ENCODE measurements around the gene MAGED1.

The MAGED1 gene

DNA sequence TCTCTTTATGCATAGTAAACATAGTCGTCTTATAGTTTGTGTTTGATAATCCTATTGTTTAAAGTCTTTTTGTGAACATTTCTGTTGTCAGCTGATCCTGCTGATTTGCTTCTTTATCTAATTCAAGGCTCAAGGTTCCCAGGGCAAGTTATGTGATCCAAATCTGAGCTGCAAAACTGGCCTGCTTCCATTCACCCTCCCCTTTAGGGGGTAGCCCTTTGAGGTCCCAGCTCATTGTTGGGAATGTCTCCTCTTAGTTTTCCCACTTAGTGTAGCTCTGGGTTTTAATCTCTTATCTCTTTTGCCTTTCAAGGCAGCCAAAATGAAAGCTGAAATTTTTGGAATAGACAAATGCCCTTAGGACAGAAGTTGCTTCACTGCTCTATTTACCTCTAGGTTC lies 40.2 kb upstream of the MAGED1 start:
- DNase-seq: no peak
- H3K4me1 ChIP-seq: no peaks in the 10 kb centered on the region
- intact Hi-C loops (cut with DNase I; ENCODE audit: low total_unique reads): no loop called here
- no peaks in the 10 kb centered on the region for H3K27me3 ChIP-seq
- TF ChIP-seq, protein P1, sequence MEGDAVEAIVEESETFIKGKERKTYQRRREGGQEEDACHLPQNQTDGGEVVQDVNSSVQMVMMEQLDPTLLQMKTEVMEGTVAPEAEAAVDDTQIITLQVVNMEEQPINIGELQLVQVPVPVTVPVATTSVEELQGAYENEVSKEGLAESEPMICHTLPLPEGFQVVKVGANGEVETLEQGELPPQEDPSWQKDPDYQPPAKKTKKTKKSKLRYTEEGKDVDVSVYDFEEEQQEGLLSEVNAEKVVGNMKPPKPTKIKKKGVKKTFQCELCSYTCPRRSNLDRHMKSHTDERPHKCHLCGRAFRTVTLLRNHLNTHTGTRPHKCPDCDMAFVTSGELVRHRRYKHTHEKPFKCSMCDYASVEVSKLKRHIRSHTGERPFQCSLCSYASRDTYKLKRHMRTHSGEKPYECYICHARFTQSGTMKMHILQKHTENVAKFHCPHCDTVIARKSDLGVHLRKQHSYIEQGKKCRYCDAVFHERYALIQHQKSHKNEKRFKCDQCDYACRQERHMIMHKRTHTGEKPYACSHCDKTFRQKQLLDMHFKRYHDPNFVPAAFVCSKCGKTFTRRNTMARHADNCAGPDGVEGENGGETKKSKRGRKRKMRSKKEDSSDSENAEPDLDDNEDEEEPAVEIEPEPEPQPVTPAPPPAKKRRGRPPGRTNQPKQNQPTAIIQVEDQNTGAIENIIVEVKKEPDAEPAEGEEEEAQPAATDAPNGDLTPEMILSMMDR (IDR thresholded peaks at IDR 0.05): no peak
- H3K9me3 ChIP-seq: no peaks in the 10 kb centered on the region
- peaks cover 0 to 5% (median 0%) of the 10 kb centered on the region in 3 donors for H3K36me3 ChIP-seq
- no peak overlapping the region for H3K4me3 ChIP-seq
- no peak overlapping the region for H3K27ac ChIP-seq

DNA sequence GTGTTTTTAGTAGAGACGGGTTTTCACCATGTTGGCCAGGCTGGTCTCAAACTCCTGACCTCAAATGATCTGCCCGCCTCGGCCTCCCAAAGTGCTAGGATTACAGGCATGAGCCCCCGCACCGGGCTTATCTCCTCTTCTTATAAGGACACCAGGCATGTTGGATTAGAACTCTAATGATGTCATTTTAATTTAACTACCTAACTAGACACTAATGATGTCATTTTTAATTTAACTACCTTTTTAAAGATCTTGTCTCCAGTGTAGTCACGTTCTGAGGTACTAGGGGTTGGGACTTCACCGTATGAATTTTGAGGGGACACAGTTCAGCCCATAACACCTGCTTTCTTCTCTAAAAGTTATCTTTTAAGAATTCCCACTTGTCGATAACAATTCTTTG lies 37.7 kb upstream of the MAGED1 start:
- Histone ChIP-seq H3K27ac (no peak overlapping the region), H3K4me3 (no peak overlapping the region), H3K4me1 (no peaks in the 10 kb centered on the region), H3K27me3 (no peaks in the 10 kb centered on the region), H3K9me3 (no peaks in the 10 kb centered on the region), H3K36me3 (peaks cover 0 to 5% (median 0%) of the 10 kb centered on the region in 3 donors)
- no peak for DNase-seq
- intact Hi-C loops (cut with DNase I; ENCODE audit: low total_unique reads): no loop called here
- TF ChIP-seq, protein P1 (IDR thresholded peaks at IDR 0.05): no peak

DNA sequence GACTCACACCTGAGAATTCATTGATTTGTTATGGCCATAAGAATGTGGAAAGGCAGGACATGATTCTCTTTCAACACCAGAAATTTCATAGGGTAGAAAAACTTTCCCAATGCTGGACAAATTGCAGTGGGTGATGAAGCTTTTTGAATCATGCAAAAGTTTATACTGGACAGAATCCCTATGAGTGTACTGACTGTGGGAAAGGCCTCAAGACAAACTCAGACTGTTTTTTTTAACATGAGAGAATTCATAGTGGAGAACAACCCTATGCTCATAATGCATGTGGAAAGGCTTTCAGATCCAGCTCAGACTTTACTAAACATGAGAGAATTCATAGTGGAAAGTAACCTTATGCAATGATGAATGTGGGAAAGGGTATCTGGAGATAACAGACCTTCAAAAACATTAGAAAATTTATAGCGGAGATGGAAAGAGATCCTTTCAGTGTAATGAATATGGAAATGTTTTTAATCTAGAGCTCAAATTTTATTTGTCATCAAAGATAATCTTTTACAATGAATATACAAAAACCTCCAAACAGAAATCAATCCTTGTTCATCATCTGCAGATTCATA lies 36.2 kb upstream of the MAGED1 start:
- TF ChIP-seq, protein P1 (IDR thresholded peaks at IDR 0.05): no peak
- intact Hi-C loops (cut with DNase I; ENCODE audit: low total_unique reads): no loop called here
- no peak for DNase-seq

DNA sequence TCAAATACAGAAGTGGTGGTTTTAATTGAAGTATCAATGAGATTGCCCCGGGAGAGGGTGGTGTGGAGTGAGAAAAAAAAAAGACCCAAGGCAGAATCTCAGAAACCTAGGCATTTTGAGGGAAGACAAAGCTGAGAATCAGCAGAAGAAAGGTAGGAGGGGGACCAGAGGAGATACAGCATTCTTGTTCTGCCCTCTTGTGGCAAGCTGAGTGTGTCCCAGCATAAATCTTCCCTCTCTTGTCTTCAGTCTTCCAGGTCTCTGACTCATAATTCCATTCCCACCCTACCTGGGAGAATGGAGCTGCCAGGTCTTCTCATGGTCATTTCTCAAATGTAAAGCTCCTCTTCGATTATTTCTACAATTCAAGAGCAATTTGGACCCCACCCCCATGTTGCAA lies 32.7 kb upstream of the MAGED1 start:
- TF ChIP-seq, protein P1 (IDR thresholded peaks at IDR 0.05): peak in 1 of 2 experiments; percentile 25
- no peak overlapping the region for H3K27ac ChIP-seq
- DNase-seq: no peak
- H3K27me3 ChIP-seq: no peaks in the 10 kb centered on the region
- H3K9me3 ChIP-seq: no peaks in the 10 kb centered on the region
- H3K4me1 ChIP-seq: no peaks in the 10 kb centered on the region
- H3K4me3 ChIP-seq: no peak overlapping the region
- intact Hi-C loops (cut with DNase I; ENCODE audit: low total_unique reads): no loop called here
- no peaks in the 10 kb centered on the region for H3K36me3 ChIP-seq

More for the DNA sequence above, 36.2 kb upstream of the MAGED1 start:
- H3K36me3 ChIP-seq: peaks cover 0 to 4% (median 0%) of the 10 kb centered on the region in 3 donors
- H3K27ac ChIP-seq: no peak overlapping the region
- no peaks in the 10 kb centered on the region for H3K4me1 ChIP-seq
- no peaks in the 10 kb centered on the region for H3K9me3 ChIP-seq
- no peaks in the 10 kb centered on the region for H3K27me3 ChIP-seq
- H3K4me3 ChIP-seq: no peak overlapping the region

DNA sequence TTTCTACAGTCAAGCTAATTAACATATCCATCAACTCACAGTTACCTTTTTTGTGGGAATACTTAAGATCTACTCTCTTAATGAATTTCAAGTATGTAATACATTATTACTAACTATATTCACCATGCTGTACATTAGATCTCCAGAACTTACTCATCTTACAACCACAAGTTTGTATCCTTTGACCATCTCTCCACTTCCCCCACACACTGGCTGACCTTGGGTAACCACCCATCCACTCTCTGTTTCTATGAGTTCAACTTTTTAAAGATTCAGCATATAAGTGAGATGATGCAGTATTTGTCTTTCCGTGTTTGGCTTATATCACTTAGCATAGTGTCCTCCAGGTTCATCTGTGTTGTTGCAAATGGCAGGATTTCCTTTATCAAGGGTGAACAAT lies 30.5 kb upstream of the MAGED1 start:
- DNase-seq: no peak
- Histone ChIP-seq H3K4me3 (no peak overlapping the region), H3K27me3 (no peaks in the 10 kb centered on the region), H3K9me3 (no peaks in the 10 kb centered on the region), H3K27ac (no peak overlapping the region), H3K36me3 (no peaks in the 10 kb centered on the region), H3K4me1 (no peaks in the 10 kb centered on the region)
- TF ChIP-seq, protein P1 (IDR thresholded peaks at IDR 0.05): no peak
- intact Hi-C loops (cut with DNase I; ENCODE audit: low total_unique reads): no loop called here

DNA sequence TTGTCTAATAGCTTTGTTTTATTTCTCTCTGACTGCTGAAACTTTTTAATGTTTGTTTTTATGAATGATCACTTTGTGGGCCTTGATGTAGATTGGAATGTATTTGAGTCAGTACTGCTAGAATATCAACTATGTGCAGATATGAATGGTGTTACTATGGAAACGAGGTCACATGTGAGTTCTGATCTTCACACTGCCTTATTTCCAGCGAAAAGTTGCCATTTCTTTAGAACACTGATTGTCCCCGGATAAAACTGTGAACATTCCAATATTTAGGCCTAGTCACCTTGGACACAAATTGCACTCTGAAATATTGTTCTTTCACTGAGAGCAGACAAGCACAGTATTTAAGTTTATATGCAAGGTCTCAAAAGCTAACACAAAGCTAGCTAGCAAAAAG lies 27.2 kb upstream of the MAGED1 start:
- no peak for DNase-seq
- H3K4me3 ChIP-seq: no peak overlapping the region
- intact Hi-C loops (cut with DNase I; ENCODE audit: low total_unique reads): no loop called here
- H3K4me1 ChIP-seq: no peaks in the 10 kb centered on the region
- TF ChIP-seq, protein P1 (IDR thresholded peaks at IDR 0.05): no peak
- no peak overlapping the region for H3K27ac ChIP-seq
- H3K9me3 ChIP-seq: no peaks in the 10 kb centered on the region
- no peaks in the 10 kb centered on the region for H3K27me3 ChIP-seq
- no peaks in the 10 kb centered on the region for H3K36me3 ChIP-seq

Data from tibial artery (tissue), 4 donors.